Measurements from ENCODE around the gene DNAJC6. TPM values are rescaled to one million over a fixed set of nuclear protein-coding genes. Genes with fewer than 3 reads are reported as not detected.
A peak's percentile ranks its signal among the peaks of the same experiment; 100 is the strongest.

The DNAJC6 gene
- total RNA-seq, 1 experiment from 2014 or later = 2.2 TPM

GRCh38 chr1:65401612-65402011 lies 92.3 kb downstream of the DNAJC6 start:
- no peak for DNase-seq (ENCODE audit: low spot score)

GRCh38 chr1:65404941-65405340 lies 95.6 kb downstream of the DNAJC6 start:
- no peak for DNase-seq (ENCODE audit: low spot score)

- DNase-seq (ENCODE audit: low spot score) = no peak
Observed at GRCh38 chr1:65407877-65408276, 98.5 kb downstream of the DNAJC6 start.

- no peak for DNase-seq (ENCODE audit: low spot score)
Observed at GRCh38 chr1:65409314-65409713, 100.0 kb downstream of the DNAJC6 start.

GRCh38 chr1:65409816-65410326 lies 100.5 kb downstream of the DNAJC6 start:
- DNase-seq (ENCODE audit: low spot score) = no peak

GRCh38 chr1:65412256-65412983 lies 103.1 kb downstream of the DNAJC6 start:
- no peak for DNase-seq (ENCODE audit: low spot score)

- DNase-seq (ENCODE audit: low spot score) = no peak
Observed at GRCh38 chr1:65412984-65413375, 103.6 kb downstream of the DNAJC6 start.

- DNase-seq (ENCODE audit: low spot score) = no peak
Observed at GRCh38 chr1:65414538-65414937, 105.2 kb downstream of the DNAJC6 start.

GRCh38 chr1:65416767-65417166 lies 107.4 kb downstream of the DNAJC6 start:
- no peak for DNase-seq (ENCODE audit: low spot score)

GRCh38 chr1:65417729-65418128 lies 108.4 kb downstream of the DNAJC6 start:
- no peak for DNase-seq (ENCODE audit: low spot score)

- DNase-seq (ENCODE audit: low spot score) = no peak
Observed at GRCh38 chr1:65418522-65419185, 109.3 kb downstream of the DNAJC6 start.

GRCh38 chr1:65419681-65420589 lies 110.6 kb downstream of the DNAJC6 start:
- peak; percentile 94 for DNase-seq (ENCODE audit: low spot score)

GRCh38 chr1:65420590-65421350 lies 111.4 kb downstream of the DNAJC6 start, which contains the start of the genes LEPR and LEPROT:
Gene LEPR (plus strand): TSS chr1:65420668. CDS start chr1:65565566, 144,898 bp downstream.
Gene LEPROT (plus strand): TSS chr1:65420668. CDS start chr1:65420725, 57 bp downstream.
- DNase-seq (ENCODE audit: low spot score) = peak; percentile 22

GRCh38 chr1:65421351-65422025 lies 112.1 kb downstream of the DNAJC6 start:
- no peak for DNase-seq (ENCODE audit: low spot score)

GRCh38 chr1:65422241-65423203 lies 113.2 kb downstream of the DNAJC6 start:
- DNase-seq (ENCODE audit: low spot score) = peak; percentile 33

GRCh38 chr1:65423884-65424572 lies 114.7 kb downstream of the DNAJC6 start:
- DNase-seq (ENCODE audit: low spot score) = peak; percentile 86

- no peak for DNase-seq (ENCODE audit: low spot score)
Observed at GRCh38 chr1:65424573-65424889, 115.2 kb downstream of the DNAJC6 start.

GRCh38 chr1:65425006-65425405 lies 115.7 kb downstream of the DNAJC6 start:
- no peak for DNase-seq (ENCODE audit: low spot score)

GRCh38 chr1:65425697-65426096 lies 116.4 kb downstream of the DNAJC6 start:
- DNase-seq (ENCODE audit: low spot score) = peak; percentile 94
